ENCODE results near the gene ABCC8.

Gene ABCC8

DNA sequence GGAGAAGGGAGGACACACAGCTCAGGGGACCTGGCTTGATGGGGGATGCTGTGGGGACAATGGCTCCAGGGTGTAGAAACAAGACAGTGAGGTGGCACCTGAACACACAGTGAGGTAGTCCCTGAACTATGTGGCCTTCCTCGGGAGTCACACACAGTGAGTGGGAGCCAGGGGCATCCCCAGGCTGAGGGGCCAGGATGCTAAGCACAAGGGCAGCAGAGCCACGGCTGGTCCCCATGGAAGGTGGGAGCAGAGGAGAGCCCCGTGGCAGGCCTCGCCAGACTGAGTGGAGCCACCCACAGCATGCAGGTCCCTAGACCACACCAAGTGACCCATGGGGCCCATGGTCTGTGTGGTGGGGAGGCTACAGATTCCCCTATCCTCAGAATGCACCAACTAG is 26.0 kb upstream of the ABCC8 start:
- no peak for ATAC-seq
- no peak for TF ChIP-seq ESRRG (CRISPR knock-in tag; IDR thresholded peaks at IDR 0.05)
- no peak for TF ChIP-seq ZNF565 (CRISPR knock-in tag; conservative IDR thresholded peaks at IDR 0.05; ENCODE audit: low read depth)
- TF ChIP-seq ZNF8 (CRISPR knock-in tag; IDR thresholded peaks at IDR 0.05), result no peak
- TF ChIP-seq ARNTL (CRISPR knock-in tag; IDR thresholded peaks at IDR 0.05; ENCODE audit: borderline replicate concordance, low read depth), result no peak
- TF ChIP-seq SNAI2 (CRISPR knock-in tag; IDR thresholded peaks at IDR 0.05), result no peak
- TF ChIP-seq BACH2 (CRISPR knock-in tag; IDR thresholded peaks at IDR 0.05; ENCODE audit: borderline replicate concordance), result no peak
- no peak for TF ChIP-seq ZFP30 (CRISPR knock-in tag; IDR thresholded peaks at IDR 0.05)
- TF ChIP-seq RARB (CRISPR knock-in tag; IDR thresholded peaks at IDR 0.05), result no peak
- no peak for TF ChIP-seq TOX (CRISPR knock-in tag; IDR thresholded peaks at IDR 0.05; ENCODE audit: borderline replicate concordance)
- no peak for TF ChIP-seq OSR1 (CRISPR knock-in tag; IDR thresholded peaks at IDR 0.05)
- TF ChIP-seq ZNF70 (CRISPR knock-in tag; IDR thresholded peaks at IDR 0.05), result no peak
- TF ChIP-seq GLIS3 (CRISPR knock-in tag; IDR thresholded peaks at IDR 0.05), result no peak
- no peak for TF ChIP-seq CSDC2 (CRISPR knock-in tag; IDR thresholded peaks at IDR 0.05)
- TF ChIP-seq, protein P1, sequence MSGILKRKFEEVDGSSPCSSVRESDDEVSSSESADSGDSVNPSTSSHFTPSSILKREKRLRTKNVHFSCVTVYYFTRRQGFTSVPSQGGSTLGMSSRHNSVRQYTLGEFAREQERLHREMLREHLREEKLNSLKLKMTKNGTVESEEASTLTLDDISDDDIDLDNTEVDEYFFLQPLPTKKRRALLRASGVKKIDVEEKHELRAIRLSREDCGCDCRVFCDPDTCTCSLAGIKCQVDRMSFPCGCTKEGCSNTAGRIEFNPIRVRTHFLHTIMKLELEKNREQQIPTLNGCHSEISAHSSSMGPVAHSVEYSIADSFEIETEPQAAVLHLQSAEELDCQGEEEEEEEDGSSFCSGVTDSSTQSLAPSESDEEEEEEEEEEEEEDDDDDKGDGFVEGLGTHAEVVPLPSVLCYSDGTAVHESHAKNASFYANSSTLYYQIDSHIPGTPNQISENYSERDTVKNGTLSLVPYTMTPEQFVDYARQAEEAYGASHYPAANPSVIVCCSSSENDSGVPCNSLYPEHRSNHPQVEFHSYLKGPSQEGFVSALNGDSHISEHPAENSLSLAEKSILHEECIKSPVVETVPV (CRISPR knock-in tag; IDR thresholded peaks at IDR 0.05), result no peak
- TF ChIP-seq TCF4 (CRISPR knock-in tag; IDR thresholded peaks at IDR 0.05; ENCODE audit: borderline replicate concordance), result no peak
- TF ChIP-seq, protein P2, sequence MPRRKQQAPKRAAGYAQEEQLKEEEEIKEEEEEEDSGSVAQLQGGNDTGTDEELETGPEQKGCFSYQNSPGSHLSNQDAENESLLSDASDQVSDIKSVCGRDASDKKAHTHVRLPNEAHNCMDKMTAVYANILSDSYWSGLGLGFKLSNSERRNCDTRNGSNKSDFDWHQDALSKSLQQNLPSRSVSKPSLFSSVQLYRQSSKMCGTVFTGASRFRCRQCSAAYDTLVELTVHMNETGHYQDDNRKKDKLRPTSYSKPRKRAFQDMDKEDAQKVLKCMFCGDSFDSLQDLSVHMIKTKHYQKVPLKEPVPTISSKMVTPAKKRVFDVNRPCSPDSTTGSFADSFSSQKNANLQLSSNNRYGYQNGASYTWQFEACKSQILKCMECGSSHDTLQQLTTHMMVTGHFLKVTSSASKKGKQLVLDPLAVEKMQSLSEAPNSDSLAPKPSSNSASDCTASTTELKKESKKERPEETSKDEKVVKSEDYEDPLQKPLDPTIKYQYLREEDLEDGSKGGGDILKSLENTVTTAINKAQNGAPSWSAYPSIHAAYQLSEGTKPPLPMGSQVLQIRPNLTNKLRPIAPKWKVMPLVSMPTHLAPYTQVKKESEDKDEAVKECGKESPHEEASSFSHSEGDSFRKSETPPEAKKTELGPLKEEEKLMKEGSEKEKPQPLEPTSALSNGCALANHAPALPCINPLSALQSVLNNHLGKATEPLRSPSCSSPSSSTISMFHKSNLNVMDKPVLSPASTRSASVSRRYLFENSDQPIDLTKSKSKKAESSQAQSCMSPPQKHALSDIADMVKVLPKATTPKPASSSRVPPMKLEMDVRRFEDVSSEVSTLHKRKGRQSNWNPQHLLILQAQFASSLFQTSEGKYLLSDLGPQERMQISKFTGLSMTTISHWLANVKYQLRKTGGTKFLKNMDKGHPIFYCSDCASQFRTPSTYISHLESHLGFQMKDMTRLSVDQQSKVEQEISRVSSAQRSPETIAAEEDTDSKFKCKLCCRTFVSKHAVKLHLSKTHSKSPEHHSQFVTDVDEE (CRISPR knock-in tag; IDR thresholded peaks at IDR 0.05), result no peak
- TF ChIP-seq, protein P3, sequence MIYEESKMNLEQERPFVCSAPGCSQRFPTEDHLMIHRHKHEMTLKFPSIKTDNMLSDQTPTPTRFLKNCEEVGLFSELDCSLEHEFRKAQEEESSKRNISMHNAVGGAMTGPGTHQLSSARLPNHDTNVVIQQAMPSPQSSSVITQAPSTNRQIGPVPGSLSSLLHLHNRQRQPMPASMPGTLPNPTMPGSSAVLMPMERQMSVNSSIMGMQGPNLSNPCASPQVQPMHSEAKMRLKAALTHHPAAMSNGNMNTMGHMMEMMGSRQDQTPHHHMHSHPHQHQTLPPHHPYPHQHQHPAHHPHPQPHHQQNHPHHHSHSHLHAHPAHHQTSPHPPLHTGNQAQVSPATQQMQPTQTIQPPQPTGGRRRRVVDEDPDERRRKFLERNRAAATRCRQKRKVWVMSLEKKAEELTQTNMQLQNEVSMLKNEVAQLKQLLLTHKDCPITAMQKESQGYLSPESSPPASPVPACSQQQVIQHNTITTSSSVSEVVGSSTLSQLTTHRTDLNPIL (CRISPR knock-in tag; IDR thresholded peaks at IDR 0.05; ENCODE audit: low read depth), result no peak
- no peak for TF ChIP-seq ZC3H10 (CRISPR knock-in tag; IDR thresholded peaks at IDR 0.05)
- TF ChIP-seq, protein P4, sequence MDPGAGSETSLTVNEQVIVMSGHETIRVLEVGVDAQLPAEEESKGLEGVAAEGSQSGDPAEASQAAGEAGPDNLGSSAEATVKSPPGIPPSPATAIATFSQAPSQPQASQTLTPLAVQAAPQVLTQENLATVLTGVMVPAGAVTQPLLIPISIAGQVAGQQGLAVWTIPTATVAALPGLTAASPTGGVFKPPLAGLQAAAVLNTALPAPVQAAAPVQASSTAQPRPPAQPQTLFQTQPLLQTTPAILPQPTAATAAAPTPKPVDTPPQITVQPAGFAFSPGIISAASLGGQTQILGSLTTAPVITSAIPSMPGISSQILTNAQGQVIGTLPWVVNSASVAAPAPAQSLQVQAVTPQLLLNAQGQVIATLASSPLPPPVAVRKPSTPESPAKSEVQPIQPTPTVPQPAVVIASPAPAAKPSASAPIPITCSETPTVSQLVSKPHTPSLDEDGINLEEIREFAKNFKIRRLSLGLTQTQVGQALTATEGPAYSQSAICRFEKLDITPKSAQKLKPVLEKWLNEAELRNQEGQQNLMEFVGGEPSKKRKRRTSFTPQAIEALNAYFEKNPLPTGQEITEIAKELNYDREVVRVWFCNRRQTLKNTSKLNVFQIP (CRISPR knock-in tag; IDR thresholded peaks at IDR 0.05; ENCODE audit: borderline replicate concordance, low read depth), result no peak

DNA sequence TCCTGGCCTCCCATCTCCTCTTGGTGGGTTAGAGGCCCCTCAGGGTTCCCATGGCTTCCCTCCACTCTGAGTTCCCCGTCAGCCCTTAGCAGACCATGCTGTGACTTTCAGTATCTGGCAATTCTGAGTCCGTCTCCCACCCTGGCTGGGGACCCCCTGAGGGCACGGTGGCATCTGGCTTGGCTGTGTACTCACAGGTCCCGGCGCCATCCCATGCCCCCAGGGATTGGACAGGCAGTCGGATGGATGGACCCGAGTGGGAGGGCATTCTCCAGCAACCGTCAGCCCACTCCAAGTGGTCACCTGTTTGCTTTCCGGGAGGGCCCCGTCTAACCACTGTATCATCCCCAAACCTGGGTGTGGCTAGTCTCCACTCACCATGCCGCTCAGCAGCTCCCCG is 24.0 kb upstream of the ABCC8 start:
- TF ChIP-seq, protein P1 (CRISPR knock-in tag; IDR thresholded peaks at IDR 0.05), result no peak
- no peak for TF ChIP-seq ZNF8 (CRISPR knock-in tag; IDR thresholded peaks at IDR 0.05)
- ATAC-seq, result no peak

DNA sequence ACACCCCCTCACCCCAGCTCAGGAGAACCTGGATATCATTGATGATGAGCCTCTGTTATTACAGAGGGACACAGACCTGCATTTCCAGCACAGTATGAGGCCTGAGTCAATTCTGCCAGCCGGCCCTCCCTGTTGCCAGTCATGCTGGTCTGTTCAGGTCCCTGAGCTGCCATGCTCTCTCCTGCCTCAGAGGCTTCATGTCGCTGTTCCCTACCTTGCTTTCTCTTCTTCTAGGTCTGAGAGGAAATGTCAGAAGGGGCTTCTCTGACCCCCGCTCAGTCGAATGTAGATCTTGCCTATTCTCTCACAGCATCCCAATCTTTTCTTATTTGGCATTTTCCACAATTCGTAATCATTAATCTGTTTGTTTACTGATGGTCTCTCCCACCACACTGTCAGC is 21.8 kb upstream of the ABCC8 start:
- peak; percentile 75 for ATAC-seq
- TF ChIP-seq ESRRG (CRISPR knock-in tag; IDR thresholded peaks at IDR 0.05) (no peak), ZC3H10 (CRISPR knock-in tag; IDR thresholded peaks at IDR 0.05) (no peak), OSR1 (CRISPR knock-in tag; IDR thresholded peaks at IDR 0.05) (no peak), ZFP30 (CRISPR knock-in tag; IDR thresholded peaks at IDR 0.05) (no peak), RARB (CRISPR knock-in tag; IDR thresholded peaks at IDR 0.05) (no peak), GLIS3 (CRISPR knock-in tag; IDR thresholded peaks at IDR 0.05) (no peak), ISL1 (CRISPR knock-in tag; IDR thresholded peaks at IDR 0.05) (no peak), ZFP3 (CRISPR knock-in tag; IDR thresholded peaks at IDR 0.05) (no peak), ZNF70 (CRISPR knock-in tag; IDR thresholded peaks at IDR 0.05) (no peak), ZNF8 (CRISPR knock-in tag; IDR thresholded peaks at IDR 0.05) (no peak), PPARA (CRISPR knock-in tag; IDR thresholded peaks at IDR 0.05; ENCODE audit: borderline replicate concordance) (no peak), SNAI2 (CRISPR knock-in tag; IDR thresholded peaks at IDR 0.05) (no peak), ZNF565 (CRISPR knock-in tag; conservative IDR thresholded peaks at IDR 0.05; ENCODE audit: low read depth) (no peak)
- TF ChIP-seq, protein P3 (CRISPR knock-in tag; IDR thresholded peaks at IDR 0.05; ENCODE audit: low read depth), result no peak
- TF ChIP-seq, protein P4 (CRISPR knock-in tag; IDR thresholded peaks at IDR 0.05; ENCODE audit: borderline replicate concordance, low read depth), result no peak
- TF ChIP-seq, protein P2 (CRISPR knock-in tag; IDR thresholded peaks at IDR 0.05), result no peak

Data from SK-N-SH treated with all-trans-retinoic acid at 6 μM for 48 hours (cell line).